Nephron (organoid): ENCODE data around the gene PSG11.
"Not testable (repeated sequence)": the region's sequence is repeated elsewhere in the genome, so short reads cannot be mapped to it uniquely, and the experiment has no call there.

ENCODE experiments used
- H3K27ac Mint-ChIP-seq, 3 experiments: 2 replicates each; pipeline ENCODE4 v1.8.0; 2020; ENCODE audit warnings: mixed read lengths in 3 of 3, mild to moderate bottlenecking in 2 of 3, moderate library complexity in 1 of 3
- H3K27me3 Mint-ChIP-seq: 2 replicates; pipeline ENCODE4 v1.8.0; 2021; ENCODE audit warnings: low read depth, mild to moderate bottlenecking, moderate library complexity, mixed read lengths
- H3K36me3 Mint-ChIP-seq: 2 replicates; pipeline ENCODE4 v1.8.0; 2020; ENCODE audit warnings: low read depth, mixed read lengths
- H3K4me1 Mint-ChIP-seq: 2 replicates; pipeline ENCODE4 v1.8.0; 2020; ENCODE audit warnings: mixed read lengths
- H3K4me3 Mint-ChIP-seq, 3 experiments: 2 replicates each; pipeline ENCODE4 v1.8.0; 2020; ENCODE audit warnings: mild to moderate bottlenecking in 3 of 3, mixed read lengths in 3 of 3, moderate library complexity in 2 of 3
- H3K9me3 Mint-ChIP-seq: 2 replicates; pipeline ENCODE4 v1.8.0; 2020; ENCODE audit warnings: mixed read lengths
- CTCF ChIP-seq, 3 experiments: fragments of 200-600 bp; sonication (generic); IDR thresholded peaks; one replicate each; pipeline ENCODE4 v1.5.0; 2021; ENCODE audit warnings: antibody characterized with exemption in 3 of 3; ENCODE audit not compliant: unreplicated experiment in 3 of 3

PSG11 gene

GRCh38 chr19:43019588-43019987 is 6.7 kb downstream of the PSG11 start:
- not testable (repeated sequence) for H3K27ac Mint-ChIP-seq, H3K4me3 Mint-ChIP-seq, H3K36me3 Mint-ChIP-seq, H3K27me3 Mint-ChIP-seq, H3K4me1 Mint-ChIP-seq
- H3K9me3 Mint-ChIP-seq, result peaks cover 43% of the 10 kb centered on the region

GRCh38 chr19:43005841-43006240 is 20.4 kb downstream of the PSG11 start:
- peaks cover 50% of the 10 kb centered on the region for H3K9me3 Mint-ChIP-seq
- H3K4me3 Mint-ChIP-seq, H3K36me3 Mint-ChIP-seq, H3K27ac Mint-ChIP-seq, H3K27me3 Mint-ChIP-seq, H3K4me1 Mint-ChIP-seq: not testable (repeated sequence)

GRCh38 chr19:43004846-43005245 is 21.4 kb downstream of the PSG11 start:
- H3K9me3 Mint-ChIP-seq, result peaks cover 44% of the 10 kb centered on the region
- not testable (repeated sequence) for H3K4me3 Mint-ChIP-seq, H3K36me3 Mint-ChIP-seq, H3K27ac Mint-ChIP-seq, H3K27me3 Mint-ChIP-seq, H3K4me1 Mint-ChIP-seq

GRCh38 chr19:43003634-43004033 is 22.6 kb downstream of the PSG11 start:
- H3K27me3 Mint-ChIP-seq, H3K27ac Mint-ChIP-seq: not testable (repeated sequence)
- peaks cover 34% of the 10 kb centered on the region for H3K9me3 Mint-ChIP-seq

GRCh38 chr19:43002948-43003347 is 23.3 kb downstream of the PSG11 start:
- not testable (repeated sequence) for H3K4me3 Mint-ChIP-seq, H3K27me3 Mint-ChIP-seq, H3K27ac Mint-ChIP-seq, H3K36me3 Mint-ChIP-seq, H3K4me1 Mint-ChIP-seq
- peaks cover 36% of the 10 kb centered on the region for H3K9me3 Mint-ChIP-seq

More at GRCh38 chr19:43003634-43004033, 22.6 kb downstream of the PSG11 start:
- H3K4me3 Mint-ChIP-seq, H3K4me1 Mint-ChIP-seq, H3K36me3 Mint-ChIP-seq: not testable (repeated sequence)

GRCh38 chr19:42996161-42996560 is 30.1 kb downstream of the PSG11 start:
- not testable (repeated sequence) for H3K4me1 Mint-ChIP-seq, H3K27me3 Mint-ChIP-seq, H3K4me3 Mint-ChIP-seq, H3K36me3 Mint-ChIP-seq, H3K27ac Mint-ChIP-seq
- H3K9me3 Mint-ChIP-seq, result peaks cover 24% of the 10 kb centered on the region

GRCh38 chr19:42992029-42992604 is 34.2 kb downstream of the PSG11 start:
- not testable (repeated sequence) for H3K27me3 Mint-ChIP-seq, H3K27ac Mint-ChIP-seq, H3K4me1 Mint-ChIP-seq, H3K36me3 Mint-ChIP-seq, H3K4me3 Mint-ChIP-seq
- peaks cover 44% of the 10 kb centered on the region for H3K9me3 Mint-ChIP-seq

- Mint-ChIP-seq H3K9me3 (peaks cover 51% of the 10 kb centered on the region), H3K4me3 (no peak overlapping the region), H3K27me3 (no peaks in the 10 kb centered on the region), H3K4me1 (no peaks in the 10 kb centered on the region), H3K36me3 (no peaks in the 10 kb centered on the region), H3K27ac (no peak overlapping the region)
- TF ChIP-seq CTCF (IDR thresholded peaks at IDR 0.05; ENCODE audit: unreplicated experiment in 3 of 3), result no peak
These were observed 36.4 kb downstream of the PSG11 start for GRCh38 chr19:42989851-42990250.

- H3K4me1 Mint-ChIP-seq, H3K4me3 Mint-ChIP-seq, H3K36me3 Mint-ChIP-seq, H3K27ac Mint-ChIP-seq, H3K27me3 Mint-ChIP-seq: not testable (repeated sequence)
- peaks cover 51% of the 10 kb centered on the region for H3K9me3 Mint-ChIP-seq
These were observed 37.1 kb downstream of the PSG11 start for GRCh38 chr19:42989186-42989585.

- H3K9me3 Mint-ChIP-seq, result peaks cover 50% of the 10 kb centered on the region
- not testable (repeated sequence) for H3K27me3 Mint-ChIP-seq, H3K4me1 Mint-ChIP-seq, H3K4me3 Mint-ChIP-seq, H3K27ac Mint-ChIP-seq, H3K36me3 Mint-ChIP-seq
These were observed 38.1 kb downstream of the PSG11 start for GRCh38 chr19:42988206-42988605.

- Mint-ChIP-seq H3K27ac (no peak overlapping the region), H3K4me3 (no peak overlapping the region), H3K4me1 (no peaks in the 10 kb centered on the region), H3K27me3 (no peaks in the 10 kb centered on the region), H3K36me3 (no peaks in the 10 kb centered on the region), H3K9me3 (peaks cover 46% of the 10 kb centered on the region)
- TF ChIP-seq CTCF (IDR thresholded peaks at IDR 0.05; ENCODE audit: unreplicated experiment in 3 of 3), result no peak
These were observed 40.7 kb downstream of the PSG11 start for GRCh38 chr19:42985588-42985987.

- H3K36me3 Mint-ChIP-seq, H3K27me3 Mint-ChIP-seq, H3K4me3 Mint-ChIP-seq, H3K4me1 Mint-ChIP-seq, H3K27ac Mint-ChIP-seq: not testable (repeated sequence)
- H3K9me3 Mint-ChIP-seq, result peaks cover 46% of the 10 kb centered on the region
These were observed 44.2 kb downstream of the PSG11 start for GRCh38 chr19:42982111-42982510.

- H3K4me1 Mint-ChIP-seq, H3K27me3 Mint-ChIP-seq, H3K36me3 Mint-ChIP-seq, H3K4me3 Mint-ChIP-seq, H3K27ac Mint-ChIP-seq: not testable (repeated sequence)
- peaks cover 34% of the 10 kb centered on the region for H3K9me3 Mint-ChIP-seq
These were observed 54.8 kb downstream of the PSG11 start for GRCh38 chr19:42971451-42971850.
